Dendritic cell treated with granulocyte-macrophage colony-stimulating factor and Interleukin-4, amounts not matched to agents 40 ng/mL and 50 ng/mL, for 4 days (primary cell): ENCODE data around the gene VEZF1.
"Not testable (repeated sequence)": the region's sequence is repeated elsewhere in the genome, so short reads cannot be mapped to it uniquely, and the experiment has no call there.

Source experiments
- H3K27ac Mint-ChIP-seq: one replicate; pipeline ENCODE4 v1.8.0; 2022; ENCODE audit warnings: mild to moderate bottlenecking, mixed read lengths
- H3K27me3 Mint-ChIP-seq: one replicate; pipeline ENCODE4 v1.8.0; 2022; ENCODE audit warnings: mild to moderate bottlenecking, mixed read lengths
- H3K36me3 Mint-ChIP-seq: one replicate; pipeline ENCODE4 v1.8.0; 2022; ENCODE audit warnings: low read depth, mixed read lengths
- H3K4me1 Mint-ChIP-seq: one replicate; pipeline ENCODE4 v1.8.0; 2022; ENCODE audit warnings: low read depth, mixed read lengths
- H3K4me3 Mint-ChIP-seq: one replicate; pipeline ENCODE4 v1.8.0; 2022; ENCODE audit warnings: mild to moderate bottlenecking, moderate library complexity, mixed read lengths
- H3K9me3 Mint-ChIP-seq: one replicate; pipeline ENCODE4 v1.8.0; 2022; ENCODE audit warnings: mixed read lengths
- intact Hi-C: fragments of 100-400 bp; cut with micrococcal nuclease; formaldehyde crosslinking; loops from one replicate; pipeline ENCODE4 v1.15.0; 2022

The VEZF1 gene

DNA sequence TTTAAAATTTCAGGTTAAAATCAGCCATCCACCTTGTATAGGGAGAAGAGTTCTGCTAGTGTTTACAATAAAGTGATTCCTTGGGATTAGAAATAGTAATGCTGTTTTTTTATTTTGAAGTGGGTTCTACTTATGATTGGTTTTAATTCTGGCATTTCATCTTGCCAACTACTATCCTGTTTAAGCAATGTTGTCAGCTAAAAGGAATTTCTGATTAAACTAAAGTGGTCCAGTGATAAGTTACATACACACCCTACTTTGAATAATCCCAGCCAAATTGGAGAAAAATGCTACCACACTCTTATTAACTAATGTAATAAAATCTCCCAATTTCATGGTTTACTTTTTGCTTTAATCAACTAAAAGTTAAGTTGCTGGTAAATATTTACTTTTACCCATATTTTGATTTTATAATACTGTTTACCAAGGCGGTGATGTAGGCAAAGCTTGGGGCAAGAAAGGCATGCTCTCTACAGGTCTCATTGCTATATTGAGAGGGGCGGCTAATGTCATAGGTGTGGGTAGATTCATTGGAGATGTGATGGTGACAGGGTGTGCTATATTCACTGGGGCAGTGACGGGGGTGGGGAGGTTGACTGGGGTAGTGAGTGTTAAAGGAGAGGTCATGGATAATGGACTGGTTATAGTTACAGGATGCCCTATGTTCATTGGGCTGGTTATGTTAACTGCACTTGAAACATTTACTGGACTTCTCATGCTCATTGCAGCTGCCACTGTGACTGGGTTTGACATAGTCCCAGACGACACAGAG, 13.8 kb downstream of the VEZF1 start:
- peaks cover 70% of the 10 kb centered on the region for H3K36me3 Mint-ChIP-seq
- H3K4me3 Mint-ChIP-seq, intact Hi-C loops, H3K27ac Mint-ChIP-seq, H3K27me3 Mint-ChIP-seq, H3K9me3 Mint-ChIP-seq, H3K4me1 Mint-ChIP-seq: not testable (repeated sequence)

GRCh38 chr17:57972151-57972550, 15.9 kb downstream of the VEZF1 start:
- intact Hi-C loops = no loop called here
- H3K27ac Mint-ChIP-seq = no peak overlapping the region

DNA sequence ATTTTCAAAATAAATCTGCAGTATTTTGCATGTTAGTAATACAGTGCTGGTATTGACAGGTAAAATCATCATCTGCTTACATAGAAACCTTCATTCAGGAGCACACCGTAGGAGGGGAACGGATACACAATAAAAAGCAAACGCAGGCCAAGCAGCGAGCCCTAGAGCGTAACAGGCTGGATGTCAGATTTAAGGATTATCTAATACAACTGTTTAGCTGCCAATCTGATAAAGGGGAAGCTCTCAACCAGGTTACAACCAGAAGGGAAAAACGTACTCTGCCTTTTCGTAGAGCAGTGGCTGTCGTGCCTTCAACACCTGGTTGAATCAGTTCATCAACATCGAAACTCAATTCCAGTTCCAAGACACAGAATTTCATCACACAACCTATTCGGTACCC, 16.5 kb downstream of the VEZF1 start:
- H3K4me1 Mint-ChIP-seq = no peaks in the 10 kb centered on the region
- H3K4me3 Mint-ChIP-seq = no peak overlapping the region
- intact Hi-C loops = no loop called here
- no peaks in the 10 kb centered on the region for H3K9me3 Mint-ChIP-seq
- H3K27me3 Mint-ChIP-seq = peaks cover 6% of the 10 kb centered on the region
- H3K27ac Mint-ChIP-seq = no peak overlapping the region
- H3K36me3 Mint-ChIP-seq = peaks cover 43% of the 10 kb centered on the region

More at GRCh38 chr17:57972151-57972550, 15.9 kb downstream of the VEZF1 start:
- H3K27me3 Mint-ChIP-seq = peaks cover 6% of the 10 kb centered on the region
- H3K4me3 Mint-ChIP-seq = no peak overlapping the region
- H3K4me1 Mint-ChIP-seq = no peaks in the 10 kb centered on the region
- no peaks in the 10 kb centered on the region for H3K9me3 Mint-ChIP-seq
- peaks cover 49% of the 10 kb centered on the region for H3K36me3 Mint-ChIP-seq

DNA sequence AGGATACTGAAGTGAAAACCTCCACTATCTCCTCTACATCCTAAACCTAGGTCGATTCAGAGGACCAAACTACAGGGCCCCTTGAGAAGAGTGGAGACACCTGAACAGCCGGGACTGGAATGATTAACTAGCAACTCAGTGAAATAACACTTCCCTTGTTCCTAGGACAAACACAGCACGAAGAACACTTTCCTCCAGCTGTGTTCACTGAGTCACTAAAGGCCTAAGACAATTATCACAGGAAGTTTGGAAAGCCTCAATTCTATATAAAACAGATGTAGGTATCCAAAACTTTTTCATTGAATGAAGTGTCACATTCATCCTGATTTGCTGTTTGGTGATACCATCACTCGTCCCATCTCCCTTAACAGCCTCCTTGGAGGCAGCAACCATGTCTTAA, 17.3 kb downstream of the VEZF1 start:
- Mint-ChIP-seq H3K27ac (no peak overlapping the region), H3K4me3 (no peak overlapping the region), H3K27me3 (peaks cover 6% of the 10 kb centered on the region), H3K36me3 (peaks cover 34% of the 10 kb centered on the region), H3K9me3 (no peaks in the 10 kb centered on the region), H3K4me1 (no peaks in the 10 kb centered on the region)
- intact Hi-C loops = no loop called here

DNA sequence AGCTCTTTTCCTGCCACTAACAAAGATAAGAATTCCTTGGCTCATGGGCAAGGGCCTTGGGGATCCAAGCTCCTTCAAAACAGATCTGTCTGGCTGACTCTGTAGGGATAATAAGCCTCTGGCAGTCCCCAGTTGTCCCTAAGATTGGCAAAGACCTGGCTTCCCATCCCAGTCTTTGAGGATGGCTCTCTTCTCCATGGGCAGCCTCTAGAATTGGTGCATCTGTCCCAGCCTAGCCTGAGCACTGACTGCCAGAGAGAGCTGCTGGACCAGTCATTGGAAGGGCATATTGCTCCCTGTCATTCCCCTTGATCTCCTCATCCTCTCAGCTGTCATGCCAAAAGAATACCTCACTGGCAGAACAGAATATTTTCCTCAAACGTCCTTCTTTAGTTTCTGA, 19.6 kb downstream of the VEZF1 start:
- intact Hi-C loops = no loop called here
- no peaks in the 10 kb centered on the region for H3K9me3 Mint-ChIP-seq
- H3K27me3 Mint-ChIP-seq = peaks cover 6% of the 10 kb centered on the region
- no peak overlapping the region for H3K27ac Mint-ChIP-seq
- H3K4me1 Mint-ChIP-seq = no peaks in the 10 kb centered on the region
- peaks cover 12% of the 10 kb centered on the region for H3K36me3 Mint-ChIP-seq
- H3K4me3 Mint-ChIP-seq = no peak overlapping the region

DNA sequence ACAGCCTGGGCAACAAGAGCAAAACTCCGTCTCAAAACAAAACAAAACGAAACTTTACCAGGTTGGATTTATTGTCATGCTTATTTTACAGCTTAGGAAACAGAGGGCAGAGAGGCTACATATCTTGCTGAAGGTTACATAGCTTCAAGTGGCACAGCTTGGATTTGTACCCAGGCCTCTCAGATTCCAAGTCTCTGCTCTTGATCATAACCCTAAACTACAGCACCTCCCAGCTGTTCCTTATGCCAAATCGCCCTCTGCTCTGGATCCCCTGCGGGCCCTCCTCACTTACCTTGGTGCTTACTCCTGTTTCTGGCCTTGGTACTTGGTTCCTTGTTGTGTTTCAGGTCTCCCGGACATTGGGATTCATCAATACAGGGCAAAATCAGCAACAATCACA, 21.2 kb downstream of the VEZF1 start:
- intact Hi-C loops = no loop called here
- Mint-ChIP-seq H3K4me1 (peaks cover 7% of the 10 kb centered on the region), H3K36me3 (no peaks in the 10 kb centered on the region), H3K27me3 (peaks cover 6% of the 10 kb centered on the region), H3K9me3 (no peaks in the 10 kb centered on the region), H3K4me3 (no peak overlapping the region), H3K27ac (no peak overlapping the region)

- Mint-ChIP-seq H3K4me1 (peaks cover 8% of the 10 kb centered on the region), H3K27ac (no peak overlapping the region), H3K36me3 (no peaks in the 10 kb centered on the region), H3K9me3 (no peaks in the 10 kb centered on the region), H3K4me3 (no peak overlapping the region), H3K27me3 (peaks cover 6% of the 10 kb centered on the region)
- intact Hi-C loops = no loop called here
Measured at GRCh38 chr17:57966246-57966645, 21.8 kb downstream of the VEZF1 start.

DNA sequence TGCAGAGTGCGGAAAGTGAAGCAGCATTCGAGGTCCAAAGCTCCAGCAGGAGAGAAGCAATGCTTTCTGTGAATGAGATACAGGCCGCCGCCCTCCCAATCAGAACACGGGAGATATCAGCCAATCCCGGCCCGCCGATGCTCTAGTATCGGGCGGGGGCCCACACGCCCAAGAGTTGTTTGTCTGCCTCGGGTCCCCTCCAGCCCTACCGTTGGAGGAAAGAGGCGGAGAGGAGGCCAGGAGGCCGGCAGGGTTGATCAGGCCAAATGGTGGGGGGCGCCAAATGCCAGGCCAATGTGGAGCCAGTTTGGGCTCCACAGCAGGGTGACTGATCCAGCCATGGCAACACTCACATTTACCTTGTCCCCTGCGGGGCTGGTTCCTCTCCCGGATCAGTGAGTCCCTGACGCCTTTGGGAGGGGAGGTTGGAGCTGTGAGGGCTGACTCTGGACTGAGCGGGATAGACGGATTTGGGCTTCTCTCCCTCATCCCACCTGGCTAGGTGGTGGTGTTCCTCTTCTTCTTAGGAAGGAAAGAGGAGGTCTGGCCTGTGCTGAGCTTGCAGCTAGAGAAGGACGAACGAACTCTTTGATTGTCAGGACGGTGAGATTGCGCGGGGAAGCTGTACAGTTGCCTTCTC, 22.4 kb downstream of the VEZF1 start:
- Mint-ChIP-seq H3K4me3 (no peak overlapping the region), H3K9me3 (no peaks in the 10 kb centered on the region), H3K4me1 (peaks cover 8% of the 10 kb centered on the region), H3K36me3 (no peaks in the 10 kb centered on the region), H3K27ac (no peak overlapping the region), H3K27me3 (peaks cover 7% of the 10 kb centered on the region)
- intact Hi-C loops = no loop called here

GRCh38 chr17:57963149-57963511, 24.9 kb downstream of the VEZF1 start:
- intact Hi-C loops = no loop called here
- no peaks in the 10 kb centered on the region for H3K9me3 Mint-ChIP-seq
- no peak overlapping the region for H3K4me3 Mint-ChIP-seq
- H3K36me3 Mint-ChIP-seq = no peaks in the 10 kb centered on the region
- peaks cover 16% of the 10 kb centered on the region for H3K27me3 Mint-ChIP-seq
- peaks cover 10% of the 10 kb centered on the region for H3K4me1 Mint-ChIP-seq
- H3K27ac Mint-ChIP-seq = no peak overlapping the region

- intact Hi-C loops = no loop called here
- no peak overlapping the region for H3K27ac Mint-ChIP-seq
- no peaks in the 10 kb centered on the region for H3K36me3 Mint-ChIP-seq
- no peak overlapping the region for H3K4me3 Mint-ChIP-seq
- H3K9me3 Mint-ChIP-seq = no peaks in the 10 kb centered on the region
- peaks cover 16% of the 10 kb centered on the region for H3K4me1 Mint-ChIP-seq
- H3K27me3 Mint-ChIP-seq = peaks cover 19% of the 10 kb centered on the region
Measured at GRCh38 chr17:57962279-57963148, 25.5 kb downstream of the VEZF1 start.

- H3K27me3 Mint-ChIP-seq = peaks cover 36% of the 10 kb centered on the region
- intact Hi-C loops = no loop called here
- H3K9me3 Mint-ChIP-seq = no peaks in the 10 kb centered on the region
- no peak overlapping the region for H3K27ac Mint-ChIP-seq
- H3K36me3 Mint-ChIP-seq = no peaks in the 10 kb centered on the region
- H3K4me3 Mint-ChIP-seq = no peak overlapping the region
- H3K4me1 Mint-ChIP-seq = peaks cover 33% of the 10 kb centered on the region
Measured at GRCh38 chr17:57959929-57960328, 28.1 kb downstream of the VEZF1 start.

GRCh38 chr17:57958391-57958790, 29.7 kb downstream of the VEZF1 start:
- H3K27ac Mint-ChIP-seq, H3K4me3 Mint-ChIP-seq, H3K9me3 Mint-ChIP-seq, intact Hi-C loops: not testable (repeated sequence)
- H3K36me3 Mint-ChIP-seq = peaks cover 10% of the 10 kb centered on the region
- H3K27me3 Mint-ChIP-seq = peaks cover 37% of the 10 kb centered on the region
- H3K4me1 Mint-ChIP-seq = peaks cover 43% of the 10 kb centered on the region

GRCh38 chr17:57957886-57958285, 30.2 kb downstream of the VEZF1 start:
- Mint-ChIP-seq H3K36me3 (peaks cover 15% of the 10 kb centered on the region), H3K27ac (peak overlapping the region; percentile 41), H3K4me3 (no peak overlapping the region), H3K9me3 (no peaks in the 10 kb centered on the region), H3K4me1 (peaks cover 48% of the 10 kb centered on the region), H3K27me3 (peaks cover 37% of the 10 kb centered on the region)
- intact Hi-C loops = no loop called here
